Esophagus muscularis mucosa (tissue), 3 donors: Measurements from ENCODE around the gene ABTB1.

ENCODE experiments used
- CTCF ChIP-seq, 3 experiments: fragments of 200-600 bp in 2 of 3; fragments of 450-650 bp in 1 of 3; sonication (generic) in 2 of 3; IDR thresholded peaks; one replicate each; pipeline ENCODE4 v1.5.1; 2017 to 2019; ENCODE audit warnings: antibody characterized with exemption in 3 of 3, mild to moderate bottlenecking in 2 of 3, moderate library complexity in 1 of 3
- EP300 ChIP-seq: sonication (generic); formaldehyde crosslinking; IDR thresholded peaks from one replicate; pipeline ENCODE4 v1.6.1; 2017; ENCODE audit warnings: antibody characterized with exemption

DNA sequence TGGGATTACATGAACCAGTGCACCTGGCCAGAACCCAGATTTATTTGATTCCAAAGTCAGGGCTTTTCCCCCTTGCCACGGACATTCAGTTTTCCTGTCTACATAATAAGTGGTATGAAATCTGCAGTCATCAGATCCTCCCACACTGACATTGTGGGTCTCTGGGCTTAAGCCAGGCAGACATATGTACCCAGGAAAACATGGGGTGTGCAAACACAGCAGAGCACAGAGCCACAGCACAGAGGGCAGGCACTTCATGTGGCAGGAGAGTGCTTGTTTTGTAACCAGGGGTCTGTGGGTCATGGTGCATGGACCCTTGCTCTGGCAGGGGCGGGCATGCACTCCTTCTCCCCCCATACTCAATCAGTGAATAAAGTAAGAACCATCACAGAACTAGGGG, 6.1 kb upstream of the ABTB1 start:
- TF ChIP-seq EP300 = no peak
- TF ChIP-seq CTCF (IDR thresholded peaks at IDR 0.05) = no peak
